HCT116 (cell line): ENCODE data around the gene RAB26. TPM values are rescaled to one million over a fixed set of nuclear protein-coding genes. Genes with fewer than 3 reads are reported as not detected.
"Not testable (repeated sequence)": the region's sequence is repeated elsewhere in the genome, so short reads cannot be mapped to it uniquely, and the experiment has no call there.

Source experiments
- ATAC-seq: fragments of 200-7000 bp; cut with Tn5 transposase; 2 replicates; pipeline ENCODE4 v1.9.1; 2020; ENCODE audit warnings: mild to moderate bottlenecking, moderate library complexity
- BruUV-seq: library from RNA; stranded (reverse); fragments of 400-500 nt; replicated peaks from 2 replicates; lab custom pipeline; 2021; lab: Mats Ljungman, UMichigan
- CTCF ChIA-PET: fragments of 300-600 bp; sonication (Branson Sonifier 250); formaldehyde crosslinking; loops from one replicate; lab custom pipeline; 2021; ENCODE audit warnings: antibody characterized with exemption; lab: Charles Lee
- POLR2A ChIA-PET: fragments of 300-600, 350-600 bp; sonication (Branson Sonifier 250); formaldehyde crosslinking; loops from one replicate; lab custom pipeline; 2021; ENCODE audit warnings: antibody characterized with exemption; lab: Charles Lee
- RAD21 ChIA-PET, 2 experiments: fragments of 300-600 bp; sonication (Branson Sonifier 250); formaldehyde crosslinking; loops; one replicate each; lab custom pipeline; 2023; ENCODE audit warnings: low total read pairs in 2 of 2; ENCODE audit not compliant: uncharacterized antibody in 2 of 2, unreplicated experiment in 2 of 2, low non-redundant PET in 1 of 2; lab: Charles Lee
- DNase-seq: peaks from one replicate; pipeline ENCODE4 v3.0.0-alpha.2; 2010; ENCODE audit warnings: low read depth, low spot score
- H2AFZ ChIP-seq: fragments of 200-600 bp; shearing (Covaris generic), sonication (generic); 2 replicates; pipeline ENCODE4 v1.6.1; 2017; ENCODE audit warnings: low read depth, mixed run types, mixed read lengths, antibody characterized with exemption, low read length; ENCODE audit not compliant: poor library complexity, severe bottlenecking
- H3K27ac ChIP-seq: 2 replicates; pipeline ENCODE4 v1.5.1; 2012; ENCODE audit warnings: low read depth, low read length
- H3K27me3 ChIP-seq: fragments of 200-600 bp; sonication (generic); 2 replicates; pipeline ENCODE4 v1.6.1; 2016; ENCODE audit warnings: mixed run types, low read length, mixed read lengths; ENCODE audit not compliant: insufficient read depth
- H3K36me3 ChIP-seq, 2 experiments: fragments of 200-500 bp in 1 of 2; fragments of 200-600 bp in 1 of 2; sonication (Bioruptor generic) in 1 of 2; sonication (generic) in 1 of 2; 2 replicates each; pipeline versions ENCODE4 v1.5.1 to v1.6.1; 2014 to 2016; ENCODE audit warnings: low read length in 2 of 2, inconsistent platforms in 1 of 2, mixed read lengths in 1 of 2, mixed run types in 1 of 2; ENCODE audit not compliant: insufficient read depth in 2 of 2, control insufficient read depth in 1 of 2
- H3K4me1 ChIP-seq, 2 experiments: fragments of 200-600 bp in 1 of 2; sonication (generic) in 1 of 2; 2 replicates each; pipeline versions ENCODE4 v1.5.1 to v1.6.1; 2012 to 2017; ENCODE audit warnings: low read length in 2 of 2, inconsistent platforms in 1 of 2, mild to moderate bottlenecking in 1 of 2, mixed read lengths in 1 of 2, mixed run types in 1 of 2, moderate library complexity in 1 of 2; ENCODE audit not compliant: insufficient read depth in 2 of 2, control insufficient read depth in 1 of 2
- H3K4me2 ChIP-seq: fragments of 200-600 bp; sonication (generic); 2 replicates; pipeline ENCODE4 v1.6.1; 2017; ENCODE audit warnings: mixed run types, low read length, mixed read lengths
- H3K4me3 ChIP-seq, 2 experiments: fragments of 200-600 bp in 1 of 2; sonication (generic) in 1 of 2; replicated peaks in 1 of 2; 2 replicates each; pipeline ENCODE4 v1.5.1; 2011 to 2016; ENCODE audit warnings: low read length in 2 of 2, control low read depth in 1 of 2, low read depth in 1 of 2, mild to moderate bottlenecking in 1 of 2, mixed read lengths in 1 of 2, mixed run types in 1 of 2
- H3K79me2 ChIP-seq: fragments of 200-600 bp; sonication (generic); 2 replicates; pipeline ENCODE4 v1.6.1; 2017; ENCODE audit warnings: mild to moderate bottlenecking, mixed run types, low read length, moderate library complexity, mixed read lengths; ENCODE audit not compliant: insufficient read depth
- H3K9ac ChIP-seq: fragments of 200-600 bp; sonication (generic); 2 replicates; pipeline ENCODE4 v1.6.1; 2016; ENCODE audit warnings: low read length, mixed read lengths
- H3K9me2 ChIP-seq: fragments of 200-600 bp; sonication (generic), shearing (Covaris generic); 2 replicates; pipeline ENCODE4 v1.6.1; 2017; ENCODE audit warnings: mixed run types, mild to moderate bottlenecking, moderate library complexity; ENCODE audit not compliant: insufficient read depth
- H3K9me3 ChIP-seq, 2 experiments: fragments of 200-500 bp in 1 of 2; fragments of 200-600 bp in 1 of 2; sonication (Bioruptor generic) in 1 of 2; sonication (generic) in 1 of 2; 2 replicates each; pipeline ENCODE4 v1.6.1; 2014 to 2017; ENCODE audit warnings: low read length in 2 of 2, mixed read lengths in 2 of 2, inconsistent platforms in 1 of 2, low read depth in 1 of 2, mild to moderate bottlenecking in 1 of 2, mixed run types in 1 of 2, moderate library complexity in 1 of 2; ENCODE audit not compliant: control insufficient read depth in 1 of 2, insufficient read depth in 1 of 2
- H4K20me1 ChIP-seq: fragments of 200-600 bp; sonication (generic), shearing (Covaris generic); 2 replicates; pipeline ENCODE4 v1.6.1; 2017; ENCODE audit warnings: mixed run types, mild to moderate bottlenecking, moderate library complexity; ENCODE audit not compliant: insufficient read depth
- EGR1 ChIP-seq: IDR thresholded peaks from 2 replicates; pipeline ENCODE4 v1.6.1; 2012; ENCODE audit warnings: low read depth
- MAX ChIP-seq: IDR thresholded peaks from 2 replicates; pipeline ENCODE4 v1.6.1; 2012
- POLR2AphosphoS5 ChIP-seq: IDR thresholded peaks from 2 replicates; pipeline ENCODE4 v1.6.1; 2011; ENCODE audit warnings: mild to moderate bottlenecking, low read depth, low read length, moderate library complexity
- SP1 ChIP-seq: IDR thresholded peaks from 2 replicates; pipeline ENCODE4 v1.6.1; 2012; ENCODE audit warnings: low read depth
- intact Hi-C: fragments of 100-400 bp; cut with micrococcal nuclease; formaldehyde crosslinking; loops from 2 replicates; pipeline ENCODE4 v1.10.0; 2022
- total RNA-seq: library from RNA; stranded (reverse); gene quantifications from one replicate; pipeline ENCODE4 v1.2.1, GENCODE V29; 2021; ENCODE audit not compliant: unreplicated experiment

RAB26 gene
- total RNA-seq, 1 experiment from 2014 or later = 44.9 TPM

- H4K20me1 ChIP-seq, H3K79me2 ChIP-seq, intact Hi-C loops, BruUV-seq, DNase-seq, RAD21 ChIA-PET, H3K9me3 ChIP-seq, CTCF ChIA-PET, POLR2A ChIA-PET, H2AFZ ChIP-seq, H3K9me2 ChIP-seq, H3K27me3 ChIP-seq, ATAC-seq, H3K36me3 ChIP-seq: not testable (repeated sequence)
- H3K27ac ChIP-seq = peak overlapping the region; percentile 60; the same call in 1 of the 2 replicates
- H3K4me2 ChIP-seq = peak overlapping the region; percentile 65
- peak overlapping the region; percentile 55 for H3K9ac ChIP-seq
- H3K4me1 ChIP-seq = peaks cover 4 to 17% of the 10 kb centered on the region in 2 experiments; a peak in 3 of 4 replicates
- H3K4me3 ChIP-seq = peak overlapping the region; percentile 50 to 56
Observed at GRCh38 chr16:2135071-2135470, 13.4 kb upstream of the RAB26 start.

- peak; percentile 87 for DNase-seq
- peak; percentile 84 for ATAC-seq
- intact Hi-C loops, H3K27me3 ChIP-seq, CTCF ChIA-PET, H3K36me3 ChIP-seq, BruUV-seq, H3K79me2 ChIP-seq, H3K9me2 ChIP-seq, H3K9me3 ChIP-seq, H4K20me1 ChIP-seq, H2AFZ ChIP-seq: not testable (repeated sequence)
- peak within 1 kb of the TSS; percentile 50 to 58 for H3K4me3 ChIP-seq
- peak within 1 kb of the TSS; percentile 74 for H3K4me2 ChIP-seq
- H3K27ac ChIP-seq = peak within 1 kb of the TSS; percentile 60
- POLR2A ChIA-PET = interaction anchor here (0.6 to 2.5 kb wide), 4 partner anchors 16 to 171 kb away, joined by 4 to 19 read pairs (median 6); partner anchors contain the start of genes RPS2 and TRAF7
- H3K4me1 ChIP-seq = peaks cover 4 to 20% of the 10 kb centered on the region in 2 experiments
- peak within 1 kb of the TSS; percentile 60 for H3K9ac ChIP-seq
- TF ChIP-seq SP1 = peak; percentile 39; the same call in 1 of the 2 replicates
- TF ChIP-seq EGR1 = peak; percentile 98
- peak; percentile 34 for TF ChIP-seq MAX
- peak; percentile 50 for TF ChIP-seq POLR2AphosphoS5
- RAD21 ChIA-PET = interaction anchor here in 1 of 2 experiments (0.8 kb wide), 1 partner anchor 113 kb away, joined by 5 read pairs; no protein-coding TSS in a partner anchor
Observed at GRCh38 chr16:2135770-2136490, 12.5 kb upstream of the RAB26 start, which contains the start of gene PKD1. Gene PKD1 (minus strand): TSS chr16:2135898. CDS start chr16:2135689, 209 bp downstream.
